IPS-18a (cell line): Measurements from ENCODE around the gene NUP210.

Experiments used
- H3K27ac ChIP-seq: one replicate; pipeline ENCODE4 v1.5.1; 2013; ENCODE audit warnings: low read length
- H3K27me3 ChIP-seq: one replicate; pipeline ENCODE4 v1.6.1; 2013; ENCODE audit warnings: mild to moderate bottlenecking, low read length; ENCODE audit not compliant: control insufficient read depth, insufficient read depth
- H3K36me3 ChIP-seq: one replicate; pipeline ENCODE4 v1.6.1; 2013; ENCODE audit warnings: low read depth, low read length; ENCODE audit not compliant: control insufficient read depth
- H3K4me1 ChIP-seq: one replicate; pipeline ENCODE4 v1.6.1; 2013; ENCODE audit warnings: low read depth, low read length; ENCODE audit not compliant: control insufficient read depth
- H3K4me3 ChIP-seq: one replicate; pipeline ENCODE4 v1.5.1; 2013; ENCODE audit warnings: low read length
- H3K9ac ChIP-seq: one replicate; pipeline ENCODE4 v1.6.1; 2013; ENCODE audit warnings: mild to moderate bottlenecking, low read length, moderate library complexity
- H3K9me3 ChIP-seq: one replicate; pipeline ENCODE4 v1.6.1; 2013; ENCODE audit warnings: low read depth, low read length; ENCODE audit not compliant: control insufficient read depth

Gene NUP210

GRCh38 chr3:13420045-13420830 lies at the start of gene NUP210:
Gene NUP210 (minus strand): TSS chr3:13420322. CDS start chr3:13420226, 96 bp downstream.
- Histone ChIP-seq H3K4me3 (peak within 1 kb of the TSS; percentile 55), H3K27me3 (peaks cover 23% of the 10 kb centered on the region), H3K9ac (peak within 1 kb of the TSS; percentile 55), H3K4me1 (peaks cover 11% of the 10 kb centered on the region), H3K9me3 (no peaks in the 10 kb centered on the region), H3K27ac (no peak within 1 kb of the TSS), H3K36me3 (no peaks in the 10 kb centered on the region)

GRCh38 chr3:13466781-13467180 lies 46.7 kb upstream of the NUP210 start:
- H3K9ac ChIP-seq: no peak overlapping the region
- peaks cover 13% of the 10 kb centered on the region for H3K27me3 ChIP-seq
- H3K4me3 ChIP-seq: no peak overlapping the region
- H3K27ac ChIP-seq: no peak overlapping the region
- no peaks in the 10 kb centered on the region for H3K4me1 ChIP-seq
- H3K9me3 ChIP-seq: no peaks in the 10 kb centered on the region
- H3K36me3 ChIP-seq: no peaks in the 10 kb centered on the region

- Histone ChIP-seq H3K27me3 (peaks cover 11% of the 10 kb centered on the region), H3K9ac (no peak overlapping the region), H3K27ac (no peak overlapping the region), H3K36me3 (no peaks in the 10 kb centered on the region), H3K9me3 (no peaks in the 10 kb centered on the region), H3K4me3 (no peak overlapping the region), H3K4me1 (no peaks in the 10 kb centered on the region)
Measured at GRCh38 chr3:13465236-13465873, 45.2 kb upstream of the NUP210 start.

- no peaks in the 10 kb centered on the region for H3K36me3 ChIP-seq
- no peaks in the 10 kb centered on the region for H3K4me1 ChIP-seq
- H3K27me3 ChIP-seq: peaks cover 16% of the 10 kb centered on the region
- H3K27ac ChIP-seq: no peak overlapping the region
- H3K9ac ChIP-seq: no peak overlapping the region
- H3K4me3 ChIP-seq: no peak overlapping the region
- H3K9me3 ChIP-seq: no peaks in the 10 kb centered on the region
Measured at GRCh38 chr3:13463618-13464400, 43.7 kb upstream of the NUP210 start.

- Histone ChIP-seq H3K27me3 (peaks cover 16% of the 10 kb centered on the region), H3K4me3 (no peak overlapping the region), H3K36me3 (no peaks in the 10 kb centered on the region), H3K27ac (no peak overlapping the region), H3K9ac (no peak overlapping the region), H3K4me1 (no peaks in the 10 kb centered on the region), H3K9me3 (no peaks in the 10 kb centered on the region)
Measured at GRCh38 chr3:13462822-13463221, 42.7 kb upstream of the NUP210 start.

GRCh38 chr3:13462125-13462629 lies 42.1 kb upstream of the NUP210 start:
- no peak overlapping the region for H3K4me3 ChIP-seq
- no peaks in the 10 kb centered on the region for H3K4me1 ChIP-seq
- no peaks in the 10 kb centered on the region for H3K9me3 ChIP-seq
- no peak overlapping the region for H3K9ac ChIP-seq
- H3K27me3 ChIP-seq: peaks cover 16% of the 10 kb centered on the region
- no peak overlapping the region for H3K27ac ChIP-seq
- H3K36me3 ChIP-seq: no peaks in the 10 kb centered on the region

- no peak overlapping the region for H3K9ac ChIP-seq
- no peak overlapping the region for H3K27ac ChIP-seq
- H3K36me3 ChIP-seq: no peaks in the 10 kb centered on the region
- H3K9me3 ChIP-seq: no peaks in the 10 kb centered on the region
- no peaks in the 10 kb centered on the region for H3K4me1 ChIP-seq
- H3K4me3 ChIP-seq: no peak overlapping the region
- H3K27me3 ChIP-seq: peaks cover 16% of the 10 kb centered on the region
Measured at GRCh38 chr3:13461169-13462124, 41.3 kb upstream of the NUP210 start.

- H3K4me3 ChIP-seq: no peak overlapping the region
- no peak overlapping the region for H3K9ac ChIP-seq
- H3K36me3 ChIP-seq: no peaks in the 10 kb centered on the region
- no peak overlapping the region for H3K27ac ChIP-seq
- no peaks in the 10 kb centered on the region for H3K9me3 ChIP-seq
- H3K4me1 ChIP-seq: no peaks in the 10 kb centered on the region
- H3K27me3 ChIP-seq: peaks cover 16% of the 10 kb centered on the region
Measured at GRCh38 chr3:13460341-13460736, 40.2 kb upstream of the NUP210 start.

- Histone ChIP-seq H3K9me3 (no peaks in the 10 kb centered on the region), H3K27me3 (peaks cover 16% of the 10 kb centered on the region), H3K9ac (no peak overlapping the region), H3K27ac (no peak overlapping the region), H3K4me1 (no peaks in the 10 kb centered on the region), H3K4me3 (no peak overlapping the region), H3K36me3 (no peaks in the 10 kb centered on the region)
Measured at GRCh38 chr3:13459605-13460340, 39.7 kb upstream of the NUP210 start.

GRCh38 chr3:13457593-13457992 lies 37.5 kb upstream of the NUP210 start:
- H3K9me3 ChIP-seq: no peaks in the 10 kb centered on the region
- no peak overlapping the region for H3K9ac ChIP-seq
- H3K4me1 ChIP-seq: no peaks in the 10 kb centered on the region
- no peaks in the 10 kb centered on the region for H3K36me3 ChIP-seq
- H3K4me3 ChIP-seq: no peak overlapping the region
- no peak overlapping the region for H3K27ac ChIP-seq
- H3K27me3 ChIP-seq: peaks cover 16% of the 10 kb centered on the region
